CD14-positive monocyte (primary cell): Measurements from ENCODE around the gene HK3. TPM values are rescaled to one million over a fixed set of nuclear protein-coding genes. Genes with fewer than 3 reads are reported as not detected.

ENCODE experiments used
- DNase-seq, 3 donors: peaks; one replicate each; pipeline ENCODE4 v3.0.0-alpha.2; 2011 to 2022
- H2AFZ ChIP-seq: 2 replicates; pipeline ENCODE4 v1.6.0; 2012; ENCODE audit warnings: mild to moderate bottlenecking, low read depth, low read length, inconsistent platforms; ENCODE audit not compliant: insufficient read depth, poor library complexity, severe bottlenecking
- H3K27ac ChIP-seq, 2 donors: 1 replicate in 1 of 2; 2 replicates in 1 of 2; pipeline ENCODE4 v1.5.1; 2012 to 2013; ENCODE audit warnings: low read length in 2 of 2, control low read depth in 1 of 2, inconsistent platforms in 1 of 2, low read depth in 1 of 2, mild to moderate bottlenecking in 1 of 2
- H3K27me3 ChIP-seq, 2 donors: one replicate each; pipeline versions ENCODE4 v1.6.0 to v1.6.1; 2011 to 2013; ENCODE audit warnings: low read length in 2 of 2; ENCODE audit not compliant: control insufficient read depth in 2 of 2, insufficient read depth in 2 of 2
- H3K36me3 ChIP-seq, 2 donors: replicated peaks in 1 of 2; 1 replicate in 1 of 2; 2 replicates in 1 of 2; pipeline versions ENCODE4 v1.5.1 to v1.6.1; 2012 to 2013; ENCODE audit warnings: low read length in 2 of 2, control low read depth in 1 of 2, inconsistent platforms in 1 of 2, mild to moderate bottlenecking in 1 of 2; ENCODE audit not compliant: insufficient read depth in 2 of 2, control insufficient read depth in 1 of 2
- H3K4me1 ChIP-seq, 2 donors: 1 replicate in 1 of 2; 2 replicates in 1 of 2; pipeline versions ENCODE4 v1.5.1 to v1.6.1; 2012 to 2013; ENCODE audit warnings: low read length in 2 of 2, control low read depth in 1 of 2, inconsistent platforms in 1 of 2, mild to moderate bottlenecking in 1 of 2, moderate library complexity in 1 of 2; ENCODE audit not compliant: insufficient read depth in 2 of 2, control insufficient read depth in 1 of 2
- H3K4me2 ChIP-seq: replicated peaks from 2 replicates; pipeline ENCODE3; 2012; ENCODE audit warnings: low read length, moderate library complexity, mild to moderate bottlenecking; ENCODE audit not compliant: poor library complexity, severe bottlenecking; ENCODE audit errors: extremely low read depth
- H3K4me3 ChIP-seq, 3 experiments: fragments of 200-600 bp in 1 of 3; sonication (generic) in 1 of 3; replicated peaks in 1 of 3; 1 replicate in 2 of 3; 2 replicates in 1 of 3; pipeline ENCODE4 v1.5.1; 2011 to 2013; ENCODE audit warnings: low read length in 3 of 3, mild to moderate bottlenecking in 3 of 3, control low read depth in 2 of 3, low read depth in 2 of 3, inconsistent platforms in 1 of 3, moderate library complexity in 1 of 3
- H3K79me2 ChIP-seq: 2 replicates; pipeline ENCODE4 v1.6.0; 2012; ENCODE audit warnings: mild to moderate bottlenecking, control low read depth, inconsistent platforms, low read length, moderate library complexity; ENCODE audit not compliant: insufficient read depth
- H3K9ac ChIP-seq: 2 replicates; pipeline ENCODE4 v1.6.0; 2017; ENCODE audit warnings: low read length, mild to moderate bottlenecking; ENCODE audit not compliant: insufficient read depth, poor library complexity, severe bottlenecking
- H3K9me3 ChIP-seq, 2 donors: replicated peaks in 1 of 2; 1 replicate in 1 of 2; 2 replicates in 1 of 2; pipeline versions ENCODE4 v1.5.1 to v1.6.1; 2012 to 2013; ENCODE audit warnings: low read length in 2 of 2, control low read depth in 1 of 2; ENCODE audit not compliant: control insufficient read depth in 1 of 2, insufficient read depth in 1 of 2
- H4K20me1 ChIP-seq: 2 replicates; pipeline ENCODE4 v1.6.0; 2012; ENCODE audit warnings: mild to moderate bottlenecking, low read length, control low read depth, moderate library complexity; ENCODE audit not compliant: insufficient read depth
- H3K27ac Mint-ChIP-seq, 7 donors: one replicate each; pipeline ENCODE4 v1.8.0; 2020; ENCODE audit warnings: mild to moderate bottlenecking in 7 of 7, mixed read lengths in 7 of 7, moderate library complexity in 6 of 7, inconsistent platforms in 2 of 7
- H3K27me3 Mint-ChIP-seq, 3 donors: one replicate each; pipeline ENCODE4 v1.8.0; 2021 to 2022; ENCODE audit warnings: low read depth in 3 of 3, mild to moderate bottlenecking in 3 of 3, mixed read lengths in 3 of 3, moderate library complexity in 3 of 3, inconsistent platforms in 1 of 3
- H3K36me3 Mint-ChIP-seq, 2 donors: one replicate each; pipeline ENCODE4 v1.8.0; 2020; ENCODE audit warnings: mixed read lengths in 2 of 2, inconsistent platforms in 1 of 2, mild to moderate bottlenecking in 1 of 2
- H3K4me1 Mint-ChIP-seq: one replicate; pipeline ENCODE4 v1.8.0; 2020; ENCODE audit warnings: mild to moderate bottlenecking, mixed read lengths
- H3K4me3 Mint-ChIP-seq, 2 donors: one replicate each; pipeline ENCODE4 v1.8.0; 2020; ENCODE audit warnings: mild to moderate bottlenecking in 2 of 2, mixed read lengths in 2 of 2, moderate library complexity in 1 of 2
- H3K9me3 Mint-ChIP-seq, 7 donors: one replicate each; pipeline ENCODE4 v1.8.0; 2020 to 2022; ENCODE audit warnings: mixed read lengths in 7 of 7, mild to moderate bottlenecking in 6 of 7, moderate library complexity in 6 of 7, inconsistent platforms in 2 of 7
- WGBS: methylation state at CpG from one replicate; pipeline ENCODE4 v1.1.5; 2013; ENCODE audit warnings: missing lambda C conversion rate; ENCODE audit not compliant: insufficient coverage; 5-methylcytosine and 5-hydroxymethylcytosine counted together
- intact Hi-C, 2 donors: fragments of 100-400 bp; cut with micrococcal nuclease; formaldehyde crosslinking; loops; one replicate each; pipeline versions ENCODE4 v1.15.0 to v1.15.1; 2023
- polyA plus RNA-seq, 3 donors: library from polyadenylated mRNA; depleted of rRNA in 1 of 3; unstranded in 2 of 3; stranded (reverse) in 1 of 3; fragments of 300-500 nt in 2 of 3; fragments of >200 nt in 1 of 3; fragmentation: Illumina TruSeq in 2 of 3; gene quantifications; 1 replicate in 2 of 3; 2 replicates in 1 of 3; pipeline ENCODE4 v1.2.3, GENCODE V29; 2012 to 2021
- TF ChIP-seq, protein P1 (sequence below): fragments of 200-600 bp; IDR thresholded peaks from one replicate; pipeline ENCODE4 v1.8.0; 2022; ENCODE audit warnings: antibody characterized with exemption, mild to moderate bottlenecking

HK3 gene
- polyA plus RNA-seq, 3 donors, result 174 to 988 (median 204) TPM

DNA sequence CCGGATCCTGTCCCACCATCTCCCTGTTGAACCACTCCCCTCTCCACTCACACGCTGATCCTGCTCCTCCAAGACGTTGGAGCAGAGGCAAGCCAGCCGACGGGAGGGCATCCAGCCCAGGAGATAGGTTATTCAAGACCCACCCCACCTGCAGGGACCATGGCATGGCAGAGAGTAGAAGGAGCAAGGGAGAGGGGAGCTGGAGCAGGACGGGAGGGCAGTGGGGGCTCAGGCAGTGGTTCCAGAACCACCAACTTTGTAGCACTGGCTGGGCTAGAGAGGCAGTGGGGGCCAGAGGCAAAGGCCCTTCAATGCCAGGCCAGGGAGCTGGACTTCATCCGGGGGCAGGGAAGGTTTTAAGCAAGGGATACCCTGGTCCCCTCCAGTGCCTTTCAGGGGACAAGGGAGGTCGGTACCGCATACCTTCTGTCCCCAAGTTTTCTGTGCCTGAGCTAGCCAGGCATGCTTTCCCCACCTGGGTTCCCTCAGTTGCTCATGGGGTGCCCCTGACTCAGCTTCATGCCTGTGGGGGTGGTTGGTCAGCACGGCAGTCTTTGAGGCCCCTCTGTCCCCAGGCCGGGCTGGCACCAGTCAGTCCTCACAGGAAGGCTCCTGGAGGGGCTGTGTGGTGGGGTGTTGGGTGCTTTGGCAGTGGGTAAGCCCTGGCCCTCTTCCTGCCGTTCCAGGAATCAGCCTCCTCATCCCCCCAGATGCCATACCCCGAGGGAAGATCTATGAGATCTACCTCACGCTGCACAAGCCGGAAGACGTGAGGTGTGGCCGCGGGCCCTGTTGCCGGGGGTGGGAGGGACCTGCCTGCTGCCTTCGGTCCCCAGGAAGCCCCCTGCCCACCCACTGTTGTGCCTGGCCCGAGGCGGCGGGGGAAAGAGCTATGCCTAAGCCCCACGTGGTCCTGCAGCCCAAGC is 22.4 kb downstream of the HK3 start:
- peaks cover 18 to 21% of the 10 kb centered on the region in 2 donors for H3K36me3 Mint-ChIP-seq
- peak overlapping the region in 2 of 7 donors; percentile 70 to 80 for H3K27ac Mint-ChIP-seq
- peaks cover 87% of the 10 kb centered on the region for H4K20me1 ChIP-seq
- no peak overlapping the region for H3K4me3 Mint-ChIP-seq
- H3K9me3 ChIP-seq, result no peaks in the 10 kb centered on the region
- peaks cover 1 to 12% (median 4%) of the 10 kb centered on the region in 7 donors for H3K9me3 Mint-ChIP-seq
- no peak for DNase-seq
- no peak overlapping the region for H3K4me3 ChIP-seq
- no peaks in the 10 kb centered on the region for H3K79me2 ChIP-seq
- H3K27me3 Mint-ChIP-seq, result peaks cover 5 to 27% (median 14%) of the 10 kb centered on the region in 3 donors
- H3K9ac ChIP-seq, result no peak overlapping the region
- WGBS, result 85% methylated on average over 18 of the region's 24 CpGs
- H3K4me1 ChIP-seq, result no peaks in the 10 kb centered on the region
- intact Hi-C loops, result no loop called here
- H3K36me3 ChIP-seq, result peaks cover 19 to 21% of the 10 kb centered on the region in 2 donors
- peaks cover 20% of the 10 kb centered on the region for H3K4me1 Mint-ChIP-seq
- no peak overlapping the region for H3K4me2 ChIP-seq
- no peak overlapping the region for H2AFZ ChIP-seq
- no peaks in the 10 kb centered on the region for H3K27me3 ChIP-seq
- TF ChIP-seq, protein P1, sequence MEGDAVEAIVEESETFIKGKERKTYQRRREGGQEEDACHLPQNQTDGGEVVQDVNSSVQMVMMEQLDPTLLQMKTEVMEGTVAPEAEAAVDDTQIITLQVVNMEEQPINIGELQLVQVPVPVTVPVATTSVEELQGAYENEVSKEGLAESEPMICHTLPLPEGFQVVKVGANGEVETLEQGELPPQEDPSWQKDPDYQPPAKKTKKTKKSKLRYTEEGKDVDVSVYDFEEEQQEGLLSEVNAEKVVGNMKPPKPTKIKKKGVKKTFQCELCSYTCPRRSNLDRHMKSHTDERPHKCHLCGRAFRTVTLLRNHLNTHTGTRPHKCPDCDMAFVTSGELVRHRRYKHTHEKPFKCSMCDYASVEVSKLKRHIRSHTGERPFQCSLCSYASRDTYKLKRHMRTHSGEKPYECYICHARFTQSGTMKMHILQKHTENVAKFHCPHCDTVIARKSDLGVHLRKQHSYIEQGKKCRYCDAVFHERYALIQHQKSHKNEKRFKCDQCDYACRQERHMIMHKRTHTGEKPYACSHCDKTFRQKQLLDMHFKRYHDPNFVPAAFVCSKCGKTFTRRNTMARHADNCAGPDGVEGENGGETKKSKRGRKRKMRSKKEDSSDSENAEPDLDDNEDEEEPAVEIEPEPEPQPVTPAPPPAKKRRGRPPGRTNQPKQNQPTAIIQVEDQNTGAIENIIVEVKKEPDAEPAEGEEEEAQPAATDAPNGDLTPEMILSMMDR, result no peak
- no peak overlapping the region for H3K27ac ChIP-seq

DNA sequence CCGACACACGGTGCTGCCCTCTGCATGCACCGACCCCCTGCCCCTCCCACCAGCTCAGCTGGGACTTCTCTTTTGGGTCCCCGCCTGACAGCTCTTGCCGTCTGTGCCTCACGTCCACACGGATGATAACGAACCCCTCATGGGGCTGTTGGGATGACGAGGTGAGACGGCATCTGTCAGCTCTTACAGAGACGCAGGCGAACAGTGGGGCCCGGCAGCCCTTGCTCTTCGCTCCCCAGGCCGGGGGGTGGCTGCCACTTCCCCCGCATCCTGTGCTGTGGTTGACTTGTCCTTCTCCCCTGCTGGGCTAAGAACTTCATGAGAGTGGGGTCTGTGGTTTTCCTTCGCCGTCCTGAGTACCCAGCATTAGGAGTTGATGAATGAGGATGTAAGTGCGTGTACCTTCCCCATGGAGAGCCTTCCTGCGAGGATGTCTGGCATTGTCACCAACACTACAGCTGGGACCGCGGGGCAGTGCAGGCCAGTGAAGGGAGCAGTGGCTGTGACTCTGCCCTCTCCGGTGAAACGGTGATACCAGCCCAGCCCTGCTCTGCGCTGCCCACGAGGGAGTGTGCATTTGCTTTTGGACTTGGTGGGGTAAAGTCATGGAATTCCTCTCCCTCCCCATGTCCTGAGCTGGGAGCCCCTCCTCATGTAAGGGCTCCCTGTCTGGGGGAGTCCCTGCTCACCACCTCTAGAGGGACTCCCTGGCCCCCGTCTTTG is 23.2 kb downstream of the HK3 start:
- peaks cover 11 to 12% of the 10 kb centered on the region in 2 donors for H3K36me3 ChIP-seq
- Mint-ChIP-seq H3K9me3 (peaks cover 1 to 12% (median 4%) of the 10 kb centered on the region in 7 donors), H3K4me1 (peaks cover 20% of the 10 kb centered on the region), H3K27me3 (peaks cover 5 to 27% (median 14%) of the 10 kb centered on the region in 3 donors), H3K4me3 (no peak overlapping the region), H3K36me3 (peaks cover 11 to 13% of the 10 kb centered on the region in 2 donors), H3K27ac (peak overlapping the region in 4 of 7 donors; percentile 15 to 80 (median 70))
- H3K4me2 ChIP-seq, result no peak overlapping the region
- H4K20me1 ChIP-seq, result peaks cover 79% of the 10 kb centered on the region
- H3K79me2 ChIP-seq, result no peaks in the 10 kb centered on the region
- no peaks in the 10 kb centered on the region for H3K4me1 ChIP-seq
- H3K27ac ChIP-seq, result no peak overlapping the region
- intact Hi-C loops, result no loop called here
- WGBS, result 4% methylated on average over 18 of the region's 27 CpGs
- DNase-seq, result no peak
- H3K4me3 ChIP-seq, result no peak overlapping the region
- TF ChIP-seq, protein P1, result no peak
- H3K9ac ChIP-seq, result no peak overlapping the region
- H2AFZ ChIP-seq, result no peak overlapping the region
- no peaks in the 10 kb centered on the region for H3K27me3 ChIP-seq
- H3K9me3 ChIP-seq, result no peaks in the 10 kb centered on the region
